GM19043 (cell line): ENCODE measurements around the gene BLOC1S5.
"Not testable (repeated sequence)": the region's sequence is repeated elsewhere in the genome, so short reads cannot be mapped to it uniquely, and the experiment has no call there.

Source experiments
- ATAC-seq: cut with Tn5 transposase; IDR thresholded peaks from one replicate; pipeline ENCODE4 v1.9.1; 2021; ENCODE audit warnings: low read depth; ENCODE audit not compliant: unreplicated experiment

Gene BLOC1S5

DNA sequence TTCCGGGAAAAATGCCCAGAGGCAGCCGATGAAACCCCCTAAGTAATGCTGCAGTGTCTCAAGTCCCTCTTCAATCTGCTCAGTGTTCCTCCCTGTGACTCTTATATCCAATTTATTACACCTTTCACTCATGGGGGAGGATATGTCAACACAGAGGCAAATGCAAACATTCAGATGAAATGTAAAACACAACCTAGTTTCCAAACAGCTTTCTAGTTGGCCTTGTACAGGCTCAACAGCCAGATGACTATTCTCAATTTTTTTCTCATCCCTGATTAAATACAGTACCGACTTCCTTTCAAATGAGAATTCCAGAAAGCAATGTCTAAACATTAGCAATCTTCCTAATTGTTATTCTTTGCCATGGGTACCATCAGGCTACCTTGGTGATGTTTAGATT, 65.0 kb downstream of the BLOC1S5 start:
- no peak for ATAC-seq

DNA sequence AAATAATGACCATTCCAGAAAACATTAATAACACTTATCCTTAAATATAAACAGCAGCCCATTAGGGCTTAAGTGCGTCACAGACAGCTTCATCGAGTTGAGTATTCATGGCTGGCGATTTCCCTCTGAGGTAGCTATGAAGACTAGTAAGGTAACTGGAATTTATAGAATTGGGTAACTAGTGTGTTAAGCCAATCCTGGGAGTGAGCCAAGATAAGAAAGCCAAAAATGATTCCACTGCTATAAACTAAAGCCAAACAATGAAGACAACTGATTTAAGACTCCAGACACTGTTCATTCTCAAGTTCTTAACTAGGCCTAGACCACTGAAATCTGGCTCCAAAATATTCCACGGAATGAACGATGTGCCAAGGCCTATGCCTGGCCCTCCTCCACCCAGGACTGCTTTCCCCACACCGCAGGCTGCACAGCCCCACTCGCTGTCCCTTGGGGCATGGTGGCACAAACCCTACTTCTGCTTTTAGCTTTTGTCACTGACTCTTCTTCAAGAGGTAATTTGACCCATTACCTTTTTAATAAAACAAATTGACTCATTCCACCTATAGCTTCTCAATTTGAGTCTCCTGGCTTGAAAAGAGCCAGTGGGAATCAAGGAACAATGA, 66.0 kb downstream of the BLOC1S5 start:
- ATAC-seq, result no peak

DNA sequence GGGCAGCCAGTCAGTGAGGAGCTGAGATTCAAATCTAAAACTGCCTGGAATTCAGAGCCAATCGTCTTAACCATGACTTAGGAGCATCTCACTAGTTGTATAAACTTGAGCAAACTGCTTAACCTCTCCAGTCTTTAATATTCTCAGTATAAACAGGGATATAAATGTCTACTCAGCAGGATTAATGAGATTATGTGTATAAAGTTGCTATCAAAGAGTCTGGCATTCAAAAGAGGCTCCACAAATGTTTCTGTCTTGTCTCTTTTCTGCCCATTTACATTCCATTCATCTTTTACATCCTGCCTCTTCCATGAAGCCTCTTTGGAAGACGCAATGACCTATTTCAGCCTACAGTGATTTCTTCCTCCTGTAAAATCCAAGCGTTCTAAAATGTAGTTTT, 66.9 kb downstream of the BLOC1S5 start:
- ATAC-seq, result no peak

DNA sequence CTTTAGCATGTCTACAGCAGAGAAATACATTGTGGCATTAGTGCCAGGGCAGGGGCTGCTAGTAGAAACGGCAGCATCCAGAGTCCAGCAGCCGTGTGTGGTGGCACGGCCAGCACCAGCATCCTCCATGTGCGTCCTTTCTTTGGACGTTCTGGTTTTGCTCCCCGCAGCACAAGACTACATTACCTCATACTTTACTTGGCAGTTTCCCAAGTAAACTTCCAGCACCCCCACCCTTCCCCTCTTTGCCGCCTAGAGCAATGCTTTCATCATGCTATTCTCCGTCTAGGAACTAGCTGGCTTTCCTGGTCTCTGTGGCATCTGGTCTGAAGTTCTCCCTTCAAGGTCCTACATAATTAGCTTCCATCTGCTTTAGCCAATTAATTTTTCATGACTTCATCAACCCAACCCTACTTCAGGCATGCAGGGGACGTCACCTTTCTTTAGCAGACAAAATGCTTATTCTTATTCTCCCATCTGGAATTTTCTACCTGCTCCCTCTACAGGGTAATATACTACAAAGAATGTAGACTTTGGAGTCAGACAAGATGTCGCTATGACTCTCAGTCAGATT, 67.6 kb downstream of the BLOC1S5 start:
- ATAC-seq, result no peak

DNA sequence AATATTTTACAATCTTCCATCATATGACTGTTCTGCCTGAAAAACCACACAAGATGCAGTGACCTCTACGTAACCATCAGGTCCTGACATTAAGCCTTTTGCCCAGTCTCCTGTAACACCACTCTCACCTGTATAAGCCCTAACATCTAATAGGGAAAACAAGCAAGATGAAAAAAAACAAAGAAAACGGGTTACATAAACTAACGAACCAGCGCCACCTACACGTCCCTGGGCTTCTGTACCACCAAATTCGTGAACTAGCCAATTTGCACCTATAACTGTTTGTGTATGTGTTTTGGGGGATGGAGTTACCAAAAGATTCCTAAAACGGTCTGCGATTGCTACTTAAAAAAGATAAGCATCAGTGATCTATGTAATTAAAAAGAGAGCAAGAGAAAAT, 70.2 kb downstream of the BLOC1S5 start:
- no peak for ATAC-seq

DNA sequence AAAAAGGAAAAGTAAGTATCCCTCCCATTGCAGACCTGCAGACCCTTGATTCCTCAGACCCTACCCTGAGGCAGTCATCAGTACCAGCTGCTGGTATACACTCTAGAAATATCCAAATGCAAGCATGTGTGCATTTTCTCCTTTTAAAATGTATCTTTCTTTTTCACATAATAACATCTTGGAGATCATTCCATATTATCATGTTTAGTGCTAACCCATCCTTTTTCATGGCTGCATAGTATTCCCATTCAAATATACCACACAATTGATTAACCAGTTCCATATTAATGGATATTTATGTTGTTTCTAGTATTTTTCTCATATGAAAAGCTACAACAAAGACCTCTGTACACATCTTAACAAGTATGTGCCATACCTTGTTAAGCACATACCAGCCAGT, 70.8 kb downstream of the BLOC1S5 start:
- ATAC-seq, result no peak

DNA sequence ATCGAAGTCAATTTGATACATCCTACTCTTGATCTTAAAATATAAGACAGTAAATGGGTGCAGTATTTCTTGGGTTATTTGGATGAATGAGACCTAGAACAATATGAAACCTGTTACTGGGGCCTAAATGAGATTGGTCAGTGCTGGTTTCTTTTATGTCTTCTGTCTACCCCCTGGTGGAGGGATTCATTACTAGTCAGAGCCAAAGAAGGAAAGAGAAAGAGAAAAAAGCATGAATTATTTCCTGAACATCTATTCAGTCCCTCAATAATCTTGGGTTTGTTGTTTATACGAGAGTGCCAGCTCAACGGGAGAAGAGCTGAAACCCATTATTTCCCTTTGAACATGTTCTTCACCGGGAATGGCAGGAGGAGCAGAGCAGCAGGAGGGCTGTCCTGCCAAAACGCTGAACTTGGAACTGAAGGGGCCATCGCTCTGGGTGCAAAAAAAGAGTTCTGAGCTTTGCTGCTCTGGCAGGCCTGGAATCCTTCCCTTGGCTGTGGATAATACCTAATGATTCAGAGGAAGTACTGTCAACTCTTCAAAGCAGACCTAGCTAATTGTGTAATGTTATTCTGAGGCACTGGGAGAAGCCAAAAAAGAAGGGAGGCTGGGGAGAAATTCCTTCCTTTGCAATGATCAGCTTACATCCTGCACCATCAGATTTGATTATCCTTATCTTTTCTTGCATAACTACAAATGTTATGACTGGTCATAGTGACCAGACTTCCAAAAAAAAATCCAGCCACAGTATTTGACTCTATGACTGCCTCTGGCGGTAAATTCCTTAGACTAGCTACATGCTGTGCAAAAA, 72.0 kb downstream of the BLOC1S5 start:
- peak; percentile 83 for ATAC-seq

DNA sequence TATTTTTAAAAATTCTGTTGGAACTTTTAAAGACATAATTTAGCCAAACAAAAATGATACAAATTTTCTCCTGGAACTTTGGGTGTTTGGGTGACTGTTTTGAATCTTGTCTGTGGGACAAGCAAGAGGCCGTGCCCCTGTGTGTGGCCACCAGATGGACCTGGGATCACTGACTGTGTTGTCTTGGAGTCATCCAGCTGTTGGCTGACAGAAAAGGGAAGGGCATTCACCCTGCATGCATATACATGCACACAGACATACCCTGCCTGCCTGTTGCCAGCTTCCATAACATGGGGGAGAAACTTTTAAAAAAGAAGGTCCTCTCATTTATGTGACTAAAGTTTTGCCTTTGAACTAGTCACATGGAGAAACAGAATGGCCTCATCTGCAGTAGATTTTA, 72.7 kb downstream of the BLOC1S5 start:
- ATAC-seq, result peak; percentile 12

DNA sequence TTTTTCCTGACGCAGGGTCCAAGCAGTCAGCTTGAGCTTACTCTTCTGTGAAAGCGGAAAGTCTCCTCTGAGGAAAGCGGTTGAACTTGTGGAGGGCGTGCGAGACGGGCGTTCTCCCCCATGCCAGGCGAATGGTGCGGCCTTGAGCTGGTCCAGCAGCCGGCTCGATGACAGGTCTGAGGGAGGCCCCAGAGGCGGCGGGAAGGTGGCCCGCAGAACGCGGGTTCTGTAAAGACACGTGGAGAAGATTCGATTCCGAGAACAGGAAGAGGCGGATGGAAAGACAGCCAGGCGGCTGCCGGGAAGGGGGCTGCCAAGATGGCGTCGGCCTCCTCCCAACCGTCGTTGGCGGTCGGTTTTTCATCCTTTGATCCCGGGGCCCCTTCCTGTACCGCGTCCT, 78.0 kb downstream of the BLOC1S5 start:
- ATAC-seq, result no peak

DNA sequence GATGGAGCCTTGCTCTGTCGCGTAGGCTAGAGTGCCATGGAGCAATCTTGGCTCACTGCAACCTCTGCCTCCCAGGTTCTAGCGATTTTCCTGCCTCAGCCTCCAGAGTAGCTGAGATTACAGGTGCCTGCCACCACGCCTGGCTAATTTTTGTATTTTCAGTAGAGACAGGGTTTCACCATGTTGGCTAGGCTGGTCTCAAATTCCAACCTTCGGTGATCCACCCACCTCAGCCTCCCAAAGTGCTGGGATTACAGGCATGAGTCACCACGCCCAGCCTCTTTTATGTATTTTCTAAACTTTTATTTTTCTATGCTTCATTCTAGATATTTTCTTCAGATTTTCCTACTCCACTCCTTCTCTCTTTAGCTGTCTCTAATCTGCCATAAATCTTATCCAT, 80.2 kb downstream of the BLOC1S5 start:
- not testable (repeated sequence) for ATAC-seq

DNA sequence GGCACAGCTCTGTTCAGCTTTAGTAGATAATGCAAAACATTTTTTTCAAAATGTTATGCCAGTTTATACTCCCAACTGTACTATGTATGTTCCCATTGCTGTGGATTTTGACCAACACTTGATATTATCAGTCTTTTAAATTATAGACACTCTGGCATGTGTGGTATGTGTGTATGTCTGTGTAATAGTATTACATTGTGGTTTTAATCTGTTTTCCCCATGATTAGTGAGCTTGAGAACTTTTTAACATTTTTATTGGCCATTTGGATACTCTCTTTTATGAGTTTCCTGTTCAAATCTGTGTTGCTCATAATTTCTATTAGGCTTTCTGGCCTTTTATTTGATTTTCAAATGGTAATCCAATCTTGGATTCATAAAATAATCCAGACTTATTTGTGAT, 84.4 kb downstream of the BLOC1S5 start:
- ATAC-seq, result no peak

DNA sequence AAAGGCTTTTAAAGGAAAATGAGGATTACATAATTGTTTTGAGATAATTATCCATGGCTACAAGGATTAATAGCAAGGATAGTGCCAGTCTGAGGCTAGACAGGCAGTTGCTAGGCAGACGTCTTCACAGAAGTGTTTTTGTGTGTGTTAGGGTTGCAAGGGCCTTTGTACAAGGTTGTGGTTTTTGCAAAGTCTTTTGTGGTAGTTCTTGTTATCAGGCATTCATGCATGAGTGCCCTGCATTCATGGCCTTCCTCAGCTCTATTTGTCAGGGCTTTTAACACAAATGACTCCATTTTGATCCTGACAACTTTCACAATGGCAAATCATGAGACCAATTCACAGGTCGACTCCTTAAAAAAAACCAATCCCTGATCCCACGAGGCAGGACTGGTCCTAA, 85.5 kb downstream of the BLOC1S5 start:
- ATAC-seq, result no peak

DNA sequence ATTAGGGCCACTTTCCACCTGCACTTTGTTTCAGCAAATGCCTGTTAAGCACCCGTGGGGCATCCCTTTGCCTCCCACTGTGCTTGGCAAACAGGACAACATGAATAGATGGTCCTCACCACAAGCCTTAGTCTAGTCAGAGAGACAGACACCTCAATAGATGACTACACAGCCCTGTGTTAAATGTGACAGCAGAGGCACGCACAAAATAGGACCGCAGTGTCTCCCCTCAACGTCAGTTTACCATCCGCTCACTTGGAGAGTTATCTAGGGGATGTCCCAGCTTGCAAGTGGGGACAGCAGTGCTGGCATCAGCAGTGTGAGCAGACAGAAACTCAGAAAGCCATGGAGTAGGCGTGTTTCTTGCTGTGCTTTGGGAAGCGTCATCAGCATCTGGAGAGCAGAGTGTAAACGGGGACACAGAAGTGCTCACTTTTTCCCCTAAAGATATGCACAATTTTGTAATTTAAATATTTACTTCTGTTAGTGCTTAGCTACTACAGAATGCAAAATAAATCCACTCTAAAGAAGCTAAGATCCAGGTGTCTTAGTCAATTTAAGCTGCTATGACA, 87.6 kb downstream of the BLOC1S5 start:
- ATAC-seq, result no peak

DNA sequence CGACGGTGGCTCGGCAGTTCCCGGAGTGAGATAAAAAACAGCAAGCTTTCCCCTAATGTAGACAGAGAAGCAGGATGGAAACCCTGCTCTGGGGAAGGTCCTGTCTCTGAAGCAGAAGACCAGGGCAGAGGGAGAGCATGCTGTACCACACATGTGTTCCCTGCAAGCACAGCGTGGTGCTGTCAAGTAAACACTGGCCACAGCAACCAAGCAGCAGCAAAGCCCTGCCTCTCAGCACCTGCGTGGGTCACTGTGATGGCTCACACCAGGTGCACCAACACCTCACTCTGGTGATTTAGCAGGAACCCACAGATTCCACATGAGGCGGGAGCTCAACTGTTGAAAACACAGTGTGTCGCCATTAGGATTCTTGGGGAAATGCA, 88.4 kb downstream of the BLOC1S5 start:
- ATAC-seq, result no peak

DNA sequence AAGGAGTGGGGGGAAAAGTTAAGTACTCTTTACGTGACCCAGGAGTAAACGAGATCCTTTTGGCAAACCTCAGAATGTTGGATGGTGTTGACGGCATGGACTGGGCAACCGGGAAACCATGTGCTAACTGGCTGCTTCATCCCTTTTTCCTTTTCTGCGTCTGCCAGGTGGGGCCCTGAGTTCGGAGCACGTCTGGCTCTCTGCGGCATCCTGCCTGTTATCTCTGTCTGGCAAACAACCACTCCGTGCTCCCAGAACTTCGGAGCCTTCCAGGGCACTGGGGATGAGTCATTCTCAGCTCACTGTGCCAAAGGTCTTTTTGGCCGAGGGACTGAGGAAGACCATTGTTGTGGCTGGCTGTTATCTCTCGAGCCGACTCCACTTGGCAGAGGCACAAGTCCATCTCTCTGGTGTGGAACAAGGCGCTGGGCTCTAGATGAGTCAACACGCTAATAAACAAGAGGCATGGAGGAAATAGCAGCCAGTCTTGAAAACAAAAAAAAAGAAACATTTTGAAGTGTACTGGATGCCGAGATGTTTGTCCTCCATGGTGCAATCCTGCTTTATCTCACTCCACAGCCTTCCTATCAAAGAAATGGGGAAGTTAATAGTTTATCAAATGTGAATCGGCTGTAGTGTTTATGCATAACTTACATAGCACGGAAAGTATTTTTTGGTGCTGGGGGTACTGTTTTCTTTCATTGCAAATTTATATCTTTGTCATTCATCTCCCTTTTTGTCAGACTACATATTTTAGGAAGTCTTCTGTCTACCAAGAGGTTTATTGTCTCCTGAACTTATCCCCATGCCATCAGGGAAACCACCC, 89.0 kb downstream of the BLOC1S5 start:
- ATAC-seq, result peak; percentile 62

DNA sequence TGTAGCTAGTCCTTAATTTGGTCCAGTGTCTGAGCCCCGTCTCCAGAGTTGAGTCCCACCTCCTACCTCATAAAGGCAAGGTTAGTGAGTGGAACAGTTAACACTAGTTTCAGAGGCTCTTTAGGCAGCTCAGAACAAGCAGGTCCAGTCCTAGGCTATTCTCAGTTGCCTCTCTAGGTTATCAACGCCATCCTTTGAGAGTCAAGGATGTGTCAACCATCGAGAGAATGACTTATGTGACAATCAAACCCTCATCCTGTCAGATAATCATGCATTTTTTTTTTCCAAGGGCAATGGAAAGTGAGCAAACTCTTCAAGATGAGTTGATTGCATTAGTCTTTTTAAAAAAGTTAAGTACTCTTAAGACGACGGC, 89.6 kb downstream of the BLOC1S5 start:
- ATAC-seq, result no peak

DNA sequence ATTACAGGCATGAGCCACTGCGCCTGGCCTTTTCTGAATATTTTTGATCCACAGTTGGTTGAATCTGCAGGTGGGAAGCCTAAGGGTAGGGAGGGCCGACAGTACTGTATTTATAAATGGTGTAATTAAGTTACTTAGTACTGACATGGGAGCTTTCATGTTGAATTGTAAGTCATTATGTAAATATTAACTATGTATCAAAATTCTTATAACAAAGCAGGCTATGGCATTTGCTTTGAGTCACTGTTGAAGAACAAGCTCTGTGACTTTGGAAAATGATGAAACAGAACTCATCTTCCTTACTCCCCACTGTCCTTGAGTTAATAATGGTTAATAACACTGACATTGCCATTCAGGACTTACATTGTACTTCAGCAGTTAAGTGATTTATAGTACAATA, 90.6 kb downstream of the BLOC1S5 start:
- no peak for ATAC-seq

DNA sequence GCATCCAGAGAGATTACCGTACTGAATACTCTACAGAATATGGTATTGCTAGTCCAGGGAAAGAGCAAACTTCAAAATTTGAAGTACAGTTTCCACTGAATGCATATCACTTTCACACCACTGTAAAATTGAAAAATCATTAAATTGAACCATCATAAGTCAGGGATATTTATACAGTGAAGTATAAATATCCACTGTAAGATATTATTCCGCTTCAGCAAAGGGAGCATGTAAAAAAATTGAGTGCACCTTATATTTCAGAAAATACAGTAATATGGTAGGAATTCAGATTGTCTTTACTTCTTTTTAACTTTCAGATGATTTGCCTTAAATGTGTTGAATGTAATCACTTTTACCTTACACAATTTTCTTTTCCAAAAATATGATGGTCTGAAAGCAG, 92.7 kb downstream of the BLOC1S5 start:
- no peak for ATAC-seq

DNA sequence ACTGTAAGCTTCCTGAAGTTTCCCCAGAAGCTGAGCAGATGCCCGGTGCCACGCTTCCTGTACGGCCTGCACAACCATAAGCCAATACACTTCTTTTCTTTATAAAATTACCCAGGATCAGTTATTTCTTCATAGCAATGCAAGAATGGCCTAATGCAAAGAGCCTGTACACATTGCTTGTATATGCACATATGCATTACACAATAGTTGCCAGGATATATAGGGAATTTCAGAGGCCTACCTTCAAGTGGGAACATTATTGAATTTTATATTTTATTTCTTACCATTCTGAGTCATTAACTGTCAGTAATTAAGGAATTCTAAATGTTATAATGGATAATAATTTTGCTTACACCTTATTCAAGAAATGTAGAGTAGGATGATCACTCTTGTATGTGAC, 93.6 kb downstream of the BLOC1S5 start:
- no peak for ATAC-seq
